Activated CD4-positive, alpha-beta T cell treated with anti-CD3 and anti-CD28 coated beads, Interleukin-2, amount 50 U/mL, for 48 hours (primary cell): ENCODE data around the gene PVRIG.
"Not testable (repeated sequence)": the region's sequence is repeated elsewhere in the genome, so short reads cannot be mapped to it uniquely, and the experiment has no call there.

Experiments used
- DNase-seq, 2 experiments: peaks; one replicate each; pipeline ENCODE4 v3.0.0-alpha.2; 2020

PVRIG gene

GRCh38 chr7:100243385-100243784, 23.6 kb downstream of the PVRIG start:
- peak; percentile 52 to 70 for DNase-seq

- not testable (repeated sequence) for DNase-seq
Measured at GRCh38 chr7:100244988-100245605, 25.3 kb downstream of the PVRIG start.

GRCh38 chr7:100246121-100246864, 26.5 kb downstream of the PVRIG start:
- DNase-seq: not testable (repeated sequence)

GRCh38 chr7:100246865-100247137, 27.1 kb downstream of the PVRIG start:
- DNase-seq: not testable (repeated sequence)

- DNase-seq: no peak
Measured at GRCh38 chr7:100247152-100247757, 27.5 kb downstream of the PVRIG start.

GRCh38 chr7:100248483-100248882, 28.7 kb downstream of the PVRIG start:
- DNase-seq: no peak

- no peak for DNase-seq
Measured at GRCh38 chr7:100257017-100257416, 37.3 kb downstream of the PVRIG start.

GRCh38 chr7:100259984-100260383, 40.2 kb downstream of the PVRIG start:
- DNase-seq: not testable (repeated sequence)

- not testable (repeated sequence) for DNase-seq
Measured at GRCh38 chr7:100262896-100263295, 43.1 kb downstream of the PVRIG start.

- DNase-seq: not testable (repeated sequence)
Measured at GRCh38 chr7:100264223-100264622, 44.5 kb downstream of the PVRIG start.

- not testable (repeated sequence) for DNase-seq
Measured at GRCh38 chr7:100264669-100265165, 45.0 kb downstream of the PVRIG start.

- DNase-seq: not testable (repeated sequence)
Measured at GRCh38 chr7:100265851-100266250, 46.1 kb downstream of the PVRIG start.

GRCh38 chr7:100266576-100267354, 47.0 kb downstream of the PVRIG start:
- no peak for DNase-seq

- no peak for DNase-seq
Measured at GRCh38 chr7:100267648-100268047, 47.9 kb downstream of the PVRIG start.

- DNase-seq: not testable (repeated sequence)
Measured at GRCh38 chr7:100268882-100269281, 49.1 kb downstream of the PVRIG start.

- DNase-seq: not testable (repeated sequence)
Measured at GRCh38 chr7:100269306-100270045, 49.7 kb downstream of the PVRIG start.

GRCh38 chr7:100270046-100270918, 50.5 kb downstream of the PVRIG start:
- DNase-seq: not testable (repeated sequence)
